ENCODE data around the gene RBM5.
"Not testable (repeated sequence)": the region's sequence is repeated elsewhere in the genome, so short reads cannot be mapped to it uniquely, and the experiment has no call there.

RBM5 gene

DNA sequence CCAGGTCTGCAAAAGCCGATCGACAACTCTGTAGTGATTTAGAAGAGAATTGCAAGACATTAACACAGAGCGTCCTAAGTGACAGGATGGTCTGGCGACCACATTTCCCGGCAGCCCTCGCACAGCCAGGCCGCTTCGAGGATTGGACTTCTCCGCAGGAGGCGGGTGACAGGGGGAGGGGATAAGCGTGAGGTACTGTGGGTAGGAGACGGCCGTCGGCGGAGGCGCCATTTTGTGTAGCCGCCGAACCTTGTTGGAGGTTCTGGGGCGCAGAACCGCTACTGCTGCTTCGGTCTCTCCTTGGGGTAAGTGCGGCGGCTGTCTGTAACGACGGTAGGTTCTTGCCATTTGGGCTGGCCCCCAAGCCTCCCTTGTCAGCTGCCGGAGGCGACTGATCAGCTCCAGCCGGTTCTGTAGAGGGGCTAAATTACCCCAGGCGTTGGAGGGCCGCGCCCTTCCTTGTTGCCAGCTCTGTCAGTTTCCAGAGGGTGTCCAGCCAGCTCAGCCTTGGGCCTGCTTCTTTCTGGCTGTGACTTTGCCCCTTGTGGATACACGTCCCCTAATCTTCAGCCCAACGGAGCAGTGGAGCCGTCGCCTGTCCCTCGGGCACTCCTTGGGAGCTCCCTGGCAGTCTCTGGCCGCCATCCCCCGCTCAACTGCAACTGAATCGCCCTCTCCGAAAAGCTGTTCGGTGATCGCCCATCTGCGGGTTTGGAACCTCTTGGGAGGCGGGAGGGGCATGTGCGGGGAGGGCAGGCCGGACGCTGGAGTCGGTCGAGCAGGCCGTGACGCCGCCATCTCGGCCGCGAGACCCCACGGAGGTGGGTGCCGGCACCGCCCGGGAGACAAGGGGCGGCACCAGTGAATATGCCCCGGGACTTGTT lies at the start of gene RBM5:
Gene RBM5 (plus strand): TSS at position 195 of the 884 bp plus-strand sequence. CDS start 1,516 bp downstream, outside the sequence.
- DNase-seq (ENCODE audit: low read depth): peak; percentile 74

DNA sequence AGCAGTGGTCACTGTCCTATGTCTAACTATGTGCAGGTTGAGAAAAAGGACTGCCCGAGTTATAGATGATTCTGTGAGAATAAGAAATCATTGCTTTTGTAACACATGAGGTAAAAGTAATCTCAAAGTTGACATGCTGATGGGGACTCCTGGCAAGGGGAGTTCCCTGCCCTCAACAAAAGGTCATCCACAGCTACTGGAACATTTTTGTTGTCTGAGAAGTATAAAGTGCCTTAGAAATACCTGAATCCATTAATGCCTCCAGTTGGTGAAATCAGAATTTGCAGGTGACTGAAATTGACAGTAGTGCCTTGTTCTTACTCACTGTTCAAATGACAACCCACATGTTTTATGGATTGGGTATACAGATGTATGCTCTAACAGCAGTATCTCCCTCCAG lies 43.7 kb upstream of the RBM5 start:
- DNase-seq (ENCODE audit: low read depth): no peak

DNA sequence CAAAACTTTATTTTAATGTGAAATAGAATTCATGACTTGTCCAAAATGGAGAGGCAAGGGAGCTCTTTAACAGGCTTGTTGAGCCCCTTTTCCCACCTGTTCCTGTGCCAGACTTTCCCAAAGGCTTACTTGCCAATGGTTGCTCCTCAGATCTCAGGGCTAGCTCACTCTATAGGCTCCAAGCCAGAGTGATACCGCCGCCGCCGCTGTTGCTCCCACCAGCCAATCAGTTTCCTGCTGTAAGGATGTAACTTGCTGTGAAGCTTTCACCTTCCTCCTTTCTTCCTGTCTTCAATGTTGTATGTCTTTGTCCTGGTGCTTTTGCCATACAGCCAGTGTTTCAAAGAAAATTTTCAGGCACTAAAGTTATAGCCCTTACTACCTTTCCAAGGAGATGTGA lies 41.3 kb upstream of the RBM5 start:
- DNase-seq (ENCODE audit: low read depth): no peak

DNA sequence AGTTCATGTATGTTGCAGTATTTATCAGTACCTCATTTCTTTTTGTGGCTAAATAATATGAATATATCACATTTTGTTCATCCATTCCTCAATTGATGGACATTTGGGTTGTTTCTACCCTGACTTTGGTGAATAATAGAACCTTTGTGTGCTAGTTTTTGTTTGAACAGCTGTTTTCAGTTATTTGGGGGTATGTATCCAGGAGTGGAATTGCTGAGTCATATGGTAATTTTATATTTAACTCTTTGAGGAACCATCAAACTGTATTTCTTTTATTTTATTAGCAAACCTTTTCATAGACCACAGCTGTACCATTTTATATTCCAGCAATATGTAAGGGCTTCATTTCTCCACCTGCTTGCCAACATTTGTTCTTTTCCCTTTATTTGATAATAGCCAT lies 38.4 kb upstream of the RBM5 start:
- peak; percentile 28 for DNase-seq (ENCODE audit: low read depth)

DNA sequence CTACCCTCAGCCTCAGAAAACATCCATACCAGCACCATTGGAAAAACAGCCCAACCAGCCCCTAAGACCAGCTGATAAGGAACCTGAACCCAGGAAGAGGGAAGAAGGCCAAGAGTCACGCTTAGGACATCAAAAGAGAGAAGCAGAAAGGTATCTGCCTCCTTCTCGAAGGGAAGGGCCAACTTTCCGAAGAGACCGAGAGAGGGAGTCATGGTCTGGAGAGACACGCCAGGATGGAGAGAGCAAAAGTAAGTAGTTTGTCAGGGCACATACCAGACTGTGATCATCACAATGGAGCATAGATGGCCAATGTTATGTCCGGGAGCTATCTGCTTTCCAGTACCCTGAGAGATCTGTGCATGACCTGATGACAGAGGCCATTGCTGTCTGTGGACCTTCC lies 31.0 kb upstream of the RBM5 start:
- DNase-seq (ENCODE audit: low read depth): no peak

DNA sequence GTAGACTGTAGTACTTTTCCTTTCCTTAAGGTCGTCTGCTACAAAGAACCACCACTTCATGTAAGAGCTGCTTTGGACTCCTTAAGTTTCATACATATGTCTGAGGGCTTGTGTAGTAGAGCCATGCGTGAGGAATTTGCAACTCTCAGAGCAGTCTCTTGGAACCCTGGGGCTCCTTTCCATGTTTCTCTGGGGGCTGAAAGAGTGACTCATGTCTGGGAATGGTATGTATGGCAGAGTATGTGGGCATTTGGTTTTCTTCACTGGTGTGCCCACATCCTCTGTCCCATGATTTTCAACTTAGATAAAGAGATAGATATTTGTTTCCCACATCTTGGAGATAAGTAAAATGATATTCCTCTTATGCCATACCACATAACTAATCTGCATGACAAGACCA lies 20.6 kb upstream of the RBM5 start:
- DNase-seq (ENCODE audit: low read depth): no peak

DNA sequence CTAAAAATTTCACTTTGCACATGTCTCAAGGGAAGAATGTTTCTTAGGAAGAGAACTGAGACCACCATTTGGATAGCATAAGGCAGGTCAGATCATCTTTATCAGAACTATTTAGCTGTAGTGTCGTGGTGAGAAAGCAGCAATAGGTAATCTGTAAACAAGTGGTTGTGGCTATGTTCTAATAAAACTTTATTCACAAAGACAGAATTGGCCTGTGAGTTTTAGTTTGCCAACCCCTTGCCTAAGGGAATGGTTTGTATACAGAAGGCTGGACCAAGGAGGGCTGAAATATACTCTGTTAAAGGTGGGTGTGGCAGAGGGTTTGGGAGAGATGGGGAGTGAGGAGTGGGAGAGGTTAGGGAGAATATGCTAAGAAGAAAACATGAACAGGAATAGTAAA lies 10.6 kb upstream of the RBM5 start:
- no peak for DNase-seq (ENCODE audit: low read depth)

DNA sequence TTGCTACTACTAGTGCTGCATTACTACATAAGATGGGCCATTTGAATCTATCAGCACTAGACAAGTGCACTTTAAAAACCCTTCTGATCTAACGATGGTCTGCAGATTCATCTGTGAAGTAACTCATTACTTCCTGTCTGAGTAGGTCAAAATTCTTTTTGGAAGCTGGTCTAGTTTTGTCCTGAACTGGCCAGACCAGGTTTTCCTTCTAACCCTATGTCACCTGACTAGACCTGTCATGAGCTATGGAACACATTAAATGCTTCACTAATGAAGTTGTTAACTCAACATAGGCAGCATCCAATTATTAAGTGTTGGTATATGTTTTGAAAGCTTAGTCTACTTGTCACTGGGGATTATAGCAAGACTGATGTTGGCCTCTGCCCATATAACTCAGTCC lies 10.1 kb upstream of the RBM5 start:
- no peak for DNase-seq (ENCODE audit: low read depth)

DNA sequence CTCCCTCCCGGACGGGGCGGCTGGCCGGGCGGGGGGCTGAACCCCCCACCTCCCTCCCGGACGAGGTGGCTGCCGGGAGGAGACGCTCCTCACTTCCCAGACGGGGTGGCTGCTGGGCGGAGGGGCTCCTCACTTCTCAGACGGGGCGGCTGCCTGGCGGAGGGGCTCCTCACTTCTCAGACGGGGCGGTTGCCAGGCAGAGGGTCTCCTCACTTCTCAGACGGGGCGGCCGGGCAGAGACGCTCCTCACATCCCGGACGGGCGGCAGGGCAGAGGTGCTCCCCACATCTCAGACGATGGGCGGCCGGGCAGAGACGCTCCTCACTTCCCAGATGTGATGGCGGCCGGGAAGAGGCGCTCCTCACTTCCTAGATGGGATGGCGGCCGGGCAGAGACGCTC lies 3.8 kb upstream of the RBM5 start:
- not testable (repeated sequence) for DNase-seq (ENCODE audit: low read depth)

DNA sequence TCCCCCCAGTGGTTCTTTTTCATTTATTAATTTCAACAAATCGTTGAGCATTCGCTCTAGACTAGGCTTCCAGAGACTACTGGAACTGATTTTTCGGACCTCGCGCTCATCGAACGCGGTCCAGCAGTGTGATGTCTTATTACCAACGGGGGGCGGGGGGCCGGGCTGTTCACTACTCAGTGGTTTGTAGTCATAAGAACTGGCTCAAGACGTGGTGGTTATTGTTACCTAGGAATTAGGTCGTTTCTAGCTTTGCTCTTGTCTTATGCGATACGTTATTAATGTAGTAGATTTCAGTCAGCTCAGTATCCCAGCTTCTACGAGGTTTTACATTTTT lies 858 bp downstream of the RBM5 start:
- no peak for DNase-seq (ENCODE audit: low read depth)

DNA sequence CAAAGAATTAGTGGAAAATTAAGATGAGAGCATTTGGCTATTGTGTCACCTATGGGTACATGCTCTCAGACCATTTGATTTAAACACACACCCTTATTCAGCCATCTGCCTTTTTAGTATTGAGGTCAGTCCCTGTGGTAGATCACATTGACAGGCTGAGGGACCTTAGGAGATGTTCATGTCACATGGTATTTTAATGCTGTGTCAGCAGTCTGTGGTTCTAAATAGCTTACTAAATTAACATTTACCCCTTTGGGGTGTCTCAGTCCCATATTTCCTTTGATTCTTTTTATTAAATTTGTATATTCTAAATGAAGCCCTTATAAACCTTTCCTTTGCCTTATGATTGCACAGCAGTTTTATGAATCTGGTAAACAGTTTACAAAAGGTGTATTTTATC lies 2.3 kb downstream of the RBM5 start:
- DNase-seq (ENCODE audit: low read depth): no peak

DNA sequence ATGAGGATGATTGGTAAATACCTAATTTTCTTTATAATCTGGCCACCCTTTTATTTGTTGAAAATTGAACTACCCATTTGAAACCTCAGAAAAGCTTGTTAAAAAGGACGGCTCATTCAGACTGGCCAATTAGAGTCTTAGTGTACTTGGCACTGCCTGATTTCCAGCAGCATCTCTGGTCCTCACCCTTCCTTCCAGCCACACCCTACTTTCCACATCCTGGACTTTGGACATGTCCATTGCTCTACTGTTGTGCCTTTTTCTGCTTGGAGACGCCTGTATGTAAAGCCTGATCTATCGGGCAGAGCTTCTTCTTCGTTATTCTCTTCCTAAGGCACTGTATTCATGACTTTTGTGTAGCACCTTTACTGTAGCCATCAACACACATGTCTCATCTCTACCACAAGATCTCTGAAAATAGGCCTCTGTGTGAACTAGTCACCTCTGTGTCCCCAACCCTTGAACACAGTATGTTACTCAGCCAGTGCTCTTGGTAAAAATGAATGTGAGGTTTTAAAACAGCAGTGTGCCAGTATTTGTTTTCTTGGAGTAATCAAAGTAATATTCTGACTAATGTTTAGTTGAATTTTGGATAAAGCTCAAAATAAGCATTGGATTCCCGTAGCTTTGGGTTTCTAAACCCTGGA lies 6.8 kb downstream of the RBM5 start:
- DNase-seq (ENCODE audit: low read depth): no peak

DNA sequence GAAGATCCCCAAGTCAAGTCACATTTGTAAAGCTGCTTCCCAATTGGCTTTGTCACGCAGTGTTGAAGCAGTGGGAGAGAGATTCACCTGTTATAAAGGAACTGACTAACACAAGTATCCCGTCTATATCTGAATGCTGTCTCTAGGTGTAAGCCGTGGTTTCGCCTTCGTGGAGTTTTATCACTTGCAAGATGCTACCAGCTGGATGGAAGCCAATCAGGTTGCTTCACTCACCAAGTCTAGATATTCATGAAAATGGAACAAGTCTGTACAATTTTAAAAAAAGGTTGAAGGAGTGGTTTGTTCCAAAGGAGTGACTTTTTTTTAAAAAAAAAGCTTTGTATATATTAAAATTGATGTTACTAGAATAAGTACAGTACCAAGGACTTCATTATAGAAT lies 11.7 kb downstream of the RBM5 start:
- no peak for DNase-seq (ENCODE audit: low read depth)

DNA sequence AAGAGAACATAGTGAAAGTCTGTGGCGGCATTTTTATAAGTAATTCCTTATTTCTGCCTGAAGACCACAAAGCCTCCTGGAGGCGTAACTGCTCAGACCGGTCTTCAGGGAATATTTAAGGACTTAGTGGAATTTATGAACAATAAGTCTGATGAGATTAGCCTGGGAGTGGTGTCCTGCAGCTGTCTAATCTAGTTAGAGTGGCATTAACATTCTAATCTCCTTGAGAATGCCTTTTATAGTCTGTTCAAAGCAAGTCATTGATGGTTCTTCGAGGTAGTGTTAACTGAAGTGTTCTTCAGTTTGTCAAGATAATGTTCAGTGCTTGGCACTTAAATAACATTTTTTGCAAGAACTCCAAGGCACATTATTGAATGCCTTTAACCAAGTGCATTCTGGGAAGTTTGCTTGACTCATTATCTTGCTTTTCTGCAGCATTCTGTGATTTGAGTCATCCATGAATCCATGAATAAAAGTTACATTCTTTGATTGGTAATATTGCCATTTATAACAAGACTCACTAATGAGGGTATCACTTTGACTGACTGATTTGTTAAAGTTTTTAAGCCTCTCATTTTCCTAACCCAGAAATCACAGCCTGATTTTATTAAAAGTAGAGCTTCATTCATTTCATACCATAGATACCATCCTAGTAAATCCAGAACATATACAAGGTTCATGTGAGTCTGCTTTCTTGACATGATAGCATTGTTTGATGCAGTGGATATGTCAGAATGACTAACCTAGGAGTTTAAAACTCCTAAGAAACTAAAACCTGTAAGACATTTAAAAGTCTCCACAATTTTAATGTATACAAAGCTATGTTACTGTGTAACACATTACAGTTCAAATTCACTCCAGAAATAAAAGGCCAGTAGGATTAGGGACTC lies 12.5 kb downstream of the RBM5 start:
- no peak for DNase-seq (ENCODE audit: low read depth)

DNA sequence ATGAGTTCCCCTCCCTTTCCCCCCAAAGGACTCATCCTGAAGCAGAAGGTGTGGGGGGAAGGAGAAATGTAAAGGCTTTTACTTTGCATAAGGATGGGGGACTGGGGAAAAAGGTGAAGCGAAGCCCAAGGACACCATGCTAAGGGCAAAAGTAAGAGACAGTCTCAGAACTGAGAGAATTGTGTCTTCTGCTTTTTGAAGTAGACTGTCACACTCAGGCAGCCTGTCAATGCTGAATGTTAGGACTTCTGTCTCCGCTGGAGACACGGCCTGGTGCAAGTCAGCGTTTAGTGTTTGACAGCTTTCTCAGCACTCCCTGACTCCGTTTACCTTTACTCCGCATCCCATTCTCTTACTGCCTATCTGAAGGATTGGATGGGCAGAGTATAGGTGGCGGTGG lies 13.8 kb downstream of the RBM5 start:
- no peak for DNase-seq (ENCODE audit: low read depth)

DNA sequence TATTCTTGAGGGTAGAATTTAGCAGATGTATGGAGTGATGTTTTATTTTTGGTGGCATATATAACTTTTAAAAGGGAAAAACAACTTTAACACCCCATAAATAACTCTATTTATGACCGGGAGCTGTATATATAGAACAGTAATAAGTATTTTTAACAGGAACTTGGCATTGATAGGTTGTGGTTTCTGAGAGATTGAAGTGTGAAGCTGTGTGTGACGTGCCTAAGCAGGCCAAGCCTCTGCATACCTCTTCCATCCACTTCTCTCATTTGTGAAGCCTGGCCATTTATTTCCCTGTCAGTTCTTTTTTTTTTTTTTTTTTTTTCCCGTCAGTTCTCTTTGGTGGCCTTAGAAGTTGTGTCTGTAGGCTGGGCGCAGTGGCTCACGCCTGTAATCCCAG lies 23.0 kb downstream of the RBM5 start:
- DNase-seq (ENCODE audit: low read depth): no peak

DNA sequence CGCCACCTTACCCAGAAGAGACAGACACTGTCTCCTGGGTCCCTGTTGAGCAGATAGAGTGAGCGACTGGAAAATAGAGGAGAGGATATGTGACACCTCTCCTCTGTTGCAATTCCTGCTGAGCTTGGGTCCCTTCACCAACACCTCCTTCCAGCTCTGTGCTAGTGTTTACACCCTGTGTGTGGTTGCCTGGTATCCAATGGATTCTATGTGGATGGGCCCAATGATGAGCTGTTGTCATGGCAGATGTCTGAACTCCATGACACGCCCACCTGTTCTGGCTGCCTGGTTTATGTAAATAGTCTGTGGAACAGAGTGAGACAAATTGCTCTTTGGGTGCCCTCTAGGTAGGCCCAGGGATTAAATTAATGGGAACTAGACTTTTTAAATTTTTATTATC lies 23.7 kb downstream of the RBM5 start:
- no peak for DNase-seq (ENCODE audit: low read depth)

DNA sequence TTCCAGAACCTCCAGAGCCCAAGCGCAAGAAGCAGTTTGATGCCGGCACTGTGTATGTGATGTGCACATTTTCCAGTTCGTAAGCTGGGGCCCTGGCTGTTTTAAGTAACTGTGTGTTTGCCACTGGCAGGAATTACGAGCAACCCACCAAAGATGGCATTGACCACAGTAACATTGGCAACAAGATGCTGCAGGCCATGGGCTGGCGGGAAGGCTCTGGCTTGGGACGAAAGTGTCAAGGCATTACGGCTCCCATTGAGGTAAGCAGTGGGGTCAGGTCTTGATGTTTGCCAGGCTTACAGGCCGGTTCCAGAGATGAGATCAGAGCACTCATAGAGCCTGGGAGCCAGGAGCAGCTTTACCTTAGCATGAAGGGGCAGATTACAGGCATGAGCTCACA lies 28.4 kb downstream of the RBM5 start:
- DNase-seq (ENCODE audit: low read depth): no peak

DNA sequence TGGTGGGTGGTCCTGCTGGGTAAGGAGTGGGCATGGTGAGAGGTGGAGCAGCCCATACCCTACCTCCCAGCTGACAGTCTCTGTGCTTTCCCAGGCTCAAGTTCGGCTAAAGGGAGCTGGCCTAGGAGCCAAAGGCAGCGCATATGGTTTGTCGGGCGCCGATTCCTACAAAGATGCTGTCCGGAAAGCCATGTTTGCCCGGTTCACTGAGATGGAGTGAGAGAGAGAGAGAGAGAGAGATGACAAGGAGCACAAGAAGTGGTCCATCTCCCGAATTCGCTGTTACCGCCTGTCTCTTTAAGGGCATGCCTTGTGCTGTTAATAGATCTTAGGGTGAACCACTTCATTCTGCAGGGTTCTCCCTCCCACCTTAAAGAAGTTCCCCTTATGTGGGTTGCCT lies 29.5 kb downstream of the RBM5 start:
- DNase-seq (ENCODE audit: low read depth): no peak

DNA sequence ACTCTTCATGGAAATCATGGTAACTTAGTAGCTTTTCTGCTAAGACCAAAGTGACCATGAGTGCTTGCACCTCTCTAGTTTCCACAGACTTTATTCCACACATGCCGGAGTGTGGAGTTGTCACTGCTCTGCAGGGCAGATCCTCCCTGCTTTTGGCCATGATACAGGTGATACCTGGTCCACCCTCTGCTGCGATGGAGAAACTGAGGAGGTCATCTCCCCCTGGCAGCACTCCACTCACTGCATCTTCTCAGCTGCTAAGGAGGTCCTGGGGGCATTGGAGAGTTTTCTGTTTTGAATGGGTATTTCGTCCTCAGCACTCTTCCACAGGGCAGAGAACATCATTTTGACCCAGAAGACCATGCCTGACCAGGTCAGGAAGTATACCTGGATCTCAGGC lies 31.1 kb downstream of the RBM5 start:
- no peak for DNase-seq (ENCODE audit: low read depth)

DNA sequence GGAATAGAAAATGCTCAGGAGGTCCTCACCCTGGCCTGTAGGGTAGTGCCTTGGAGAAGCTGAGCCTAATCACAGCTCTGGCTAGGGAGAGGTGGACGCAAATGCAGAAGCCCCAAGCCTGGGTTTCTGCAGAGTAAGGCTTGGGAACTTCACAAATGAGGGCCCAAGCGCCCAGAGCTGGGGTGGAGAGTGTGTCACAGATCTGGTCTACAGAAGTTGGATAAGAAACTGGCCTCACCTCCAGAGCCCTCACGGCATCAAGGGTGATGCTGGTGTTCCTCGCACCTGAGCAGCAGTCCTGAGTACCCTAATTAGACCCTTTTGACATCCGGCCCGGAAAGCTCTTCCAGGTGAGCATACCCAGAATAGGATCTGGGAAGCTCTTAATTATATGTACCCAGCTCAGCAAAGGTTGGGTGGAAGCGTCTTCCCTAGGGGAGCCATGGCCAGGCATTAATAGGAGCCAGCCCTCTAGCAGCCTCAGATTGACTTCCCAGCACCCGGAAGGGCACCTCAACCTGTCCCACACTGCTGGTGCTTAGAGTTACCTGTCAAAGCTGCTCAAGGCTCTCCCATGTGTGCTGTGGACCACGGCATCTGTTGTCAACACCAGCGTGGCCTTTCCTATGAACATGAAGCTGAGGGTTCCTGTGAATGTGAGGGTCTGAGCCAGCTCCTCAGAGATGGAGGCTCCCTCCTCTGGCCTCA lies 31.8 kb downstream of the RBM5 start:
- DNase-seq (ENCODE audit: low read depth): no peak
